Prostate gland (tissue), 2 donors: ENCODE data around the gene ZNF587B. TPM values are rescaled to one million over a fixed set of nuclear protein-coding genes. Genes with fewer than 3 reads are reported as not detected.
"Not testable (repeated sequence)": the region's sequence is repeated elsewhere in the genome, so short reads cannot be mapped to it uniquely, and the experiment has no call there.

Experiments
- DNase-seq: peaks from one replicate; pipeline ENCODE4 v3.0.0-alpha.2; 2019; ENCODE audit warnings: low spot score
- H3K27ac ChIP-seq, 2 donors: fragments of 200-600 bp; sonication (generic); 2 replicates each; pipeline ENCODE4 v1.5.1; 2017 to 2019
- H3K27me3 ChIP-seq: fragments of 200-600 bp; sonication (generic); replicated peaks from 2 replicates; pipeline ENCODE4 v1.5.1; 2019; ENCODE audit not compliant: insufficient read depth
- H3K36me3 ChIP-seq, 2 donors: fragments of 200-600 bp; sonication (generic); 1 replicate in 1 of 2; 2 replicates in 1 of 2; pipeline versions ENCODE4 v1.5.1 to v1.8.1; 2017 to 2019
- H3K4me1 ChIP-seq: fragments of 200-600 bp; sonication (generic); replicated peaks from 2 replicates; pipeline ENCODE4 v1.5.1; 2019
- H3K4me3 ChIP-seq, 2 donors: fragments of 200-600 bp; sonication (generic); 2 replicates each; pipeline ENCODE4 v1.5.1; 2017 to 2019
- H3K9me3 ChIP-seq: fragments of 200-600 bp; sonication (generic); 2 replicates; pipeline ENCODE4 v1.5.1; 2017
- POLR2A ChIP-seq: fragments of 450-650 bp; IDR thresholded peaks from one replicate; pipeline ENCODE4 v1.6.1; 2016; ENCODE audit warnings: antibody characterized with exemption, mild to moderate bottlenecking
- POLR2AphosphoS5 ChIP-seq: sonication (generic); formaldehyde crosslinking; IDR thresholded peaks from one replicate; pipeline ENCODE4 v1.6.1; 2017; ENCODE audit warnings: antibody characterized with exemption
- WGBS: methylation state at CpG from one replicate; pipeline ENCODE4 v1.1.5; 2018; 5-methylcytosine and 5-hydroxymethylcytosine counted together
- intact Hi-C: fragments of 100-400 bp; cut with DNase I; formaldehyde crosslinking; loops from one replicate; pipeline ENCODE4 v1.14.2; 2022
- total RNA-seq, 2 donors: library from RNA; depleted of rRNA; stranded (reverse); fragments of >200 nt; gene quantifications; one replicate each; pipeline ENCODE4 v1.1.0, GENCODE V29; 2016
- TF ChIP-seq, protein P1 (sequence below), 4 experiments: fragments of 200-600 bp in 2 of 4; fragments of 450-650 bp in 2 of 4; sonication (generic) in 2 of 4; IDR thresholded peaks; 1 replicate in 3 of 4; 2 replicates in 1 of 4; pipeline ENCODE4 v1.5.1; 2016 to 2019; ENCODE audit warnings: antibody characterized with exemption in 4 of 4, mild to moderate bottlenecking in 2 of 4, moderate library complexity in 2 of 4

The ZNF587B gene
- total RNA-seq, 2 donors from 2014 or later, result 21.1 to 23.5 TPM

- no peak overlapping the region for H3K4me3 ChIP-seq
- peaks cover 0 to 20% of the 10 kb centered on the region in 2 donors for H3K36me3 ChIP-seq
- WGBS, result 84% methylated on average over 2 of the region's 2 CpGs
- H3K4me1 ChIP-seq, result no peaks in the 10 kb centered on the region
- no peak overlapping the region for H3K27ac ChIP-seq
- DNase-seq, result no peak
- no peaks in the 10 kb centered on the region for H3K9me3 ChIP-seq
- no peak for TF ChIP-seq POLR2AphosphoS5
- TF ChIP-seq, protein P1, sequence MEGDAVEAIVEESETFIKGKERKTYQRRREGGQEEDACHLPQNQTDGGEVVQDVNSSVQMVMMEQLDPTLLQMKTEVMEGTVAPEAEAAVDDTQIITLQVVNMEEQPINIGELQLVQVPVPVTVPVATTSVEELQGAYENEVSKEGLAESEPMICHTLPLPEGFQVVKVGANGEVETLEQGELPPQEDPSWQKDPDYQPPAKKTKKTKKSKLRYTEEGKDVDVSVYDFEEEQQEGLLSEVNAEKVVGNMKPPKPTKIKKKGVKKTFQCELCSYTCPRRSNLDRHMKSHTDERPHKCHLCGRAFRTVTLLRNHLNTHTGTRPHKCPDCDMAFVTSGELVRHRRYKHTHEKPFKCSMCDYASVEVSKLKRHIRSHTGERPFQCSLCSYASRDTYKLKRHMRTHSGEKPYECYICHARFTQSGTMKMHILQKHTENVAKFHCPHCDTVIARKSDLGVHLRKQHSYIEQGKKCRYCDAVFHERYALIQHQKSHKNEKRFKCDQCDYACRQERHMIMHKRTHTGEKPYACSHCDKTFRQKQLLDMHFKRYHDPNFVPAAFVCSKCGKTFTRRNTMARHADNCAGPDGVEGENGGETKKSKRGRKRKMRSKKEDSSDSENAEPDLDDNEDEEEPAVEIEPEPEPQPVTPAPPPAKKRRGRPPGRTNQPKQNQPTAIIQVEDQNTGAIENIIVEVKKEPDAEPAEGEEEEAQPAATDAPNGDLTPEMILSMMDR (IDR thresholded peaks at IDR 0.05), result no peak
- intact Hi-C loops, result no loop called here
- no peaks in the 10 kb centered on the region for H3K27me3 ChIP-seq
These were observed 40.1 kb downstream of the ZNF587B start for GRCh38 chr19:57870225-57870624.

DNA sequence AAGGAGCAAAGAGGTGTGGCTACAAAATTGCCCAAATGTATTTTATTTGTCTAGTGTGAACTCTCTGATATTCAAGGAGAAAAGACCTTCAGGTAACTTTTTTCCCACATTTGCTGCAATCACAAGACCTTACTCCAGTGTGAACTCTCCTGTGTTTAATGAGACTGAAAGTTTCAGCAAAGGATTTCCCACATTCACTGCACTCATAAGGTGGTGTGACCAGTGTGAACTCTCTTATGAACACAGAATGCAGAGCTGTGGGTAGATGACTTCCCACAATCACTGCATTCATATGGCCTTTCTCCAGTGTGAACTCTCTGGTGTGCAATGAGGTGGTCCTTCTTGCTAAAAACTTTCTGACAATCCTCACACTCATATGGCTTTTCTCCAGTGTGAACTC is 42.4 kb downstream of the ZNF587B start:
- no peak for TF ChIP-seq POLR2AphosphoS5
- TF ChIP-seq POLR2A, result no peak
- TF ChIP-seq, protein P1 (IDR thresholded peaks at IDR 0.05), result no peak
- Histone ChIP-seq H3K36me3 (peaks cover 0 to 9% of the 10 kb centered on the region in 2 donors), H3K4me1 (no peaks in the 10 kb centered on the region), H3K4me3 (no peak overlapping the region), H3K27me3 (no peaks in the 10 kb centered on the region), H3K9me3 (no peaks in the 10 kb centered on the region), H3K27ac (no peak overlapping the region)
- DNase-seq, result no peak
- intact Hi-C loops, result no loop called here

DNA sequence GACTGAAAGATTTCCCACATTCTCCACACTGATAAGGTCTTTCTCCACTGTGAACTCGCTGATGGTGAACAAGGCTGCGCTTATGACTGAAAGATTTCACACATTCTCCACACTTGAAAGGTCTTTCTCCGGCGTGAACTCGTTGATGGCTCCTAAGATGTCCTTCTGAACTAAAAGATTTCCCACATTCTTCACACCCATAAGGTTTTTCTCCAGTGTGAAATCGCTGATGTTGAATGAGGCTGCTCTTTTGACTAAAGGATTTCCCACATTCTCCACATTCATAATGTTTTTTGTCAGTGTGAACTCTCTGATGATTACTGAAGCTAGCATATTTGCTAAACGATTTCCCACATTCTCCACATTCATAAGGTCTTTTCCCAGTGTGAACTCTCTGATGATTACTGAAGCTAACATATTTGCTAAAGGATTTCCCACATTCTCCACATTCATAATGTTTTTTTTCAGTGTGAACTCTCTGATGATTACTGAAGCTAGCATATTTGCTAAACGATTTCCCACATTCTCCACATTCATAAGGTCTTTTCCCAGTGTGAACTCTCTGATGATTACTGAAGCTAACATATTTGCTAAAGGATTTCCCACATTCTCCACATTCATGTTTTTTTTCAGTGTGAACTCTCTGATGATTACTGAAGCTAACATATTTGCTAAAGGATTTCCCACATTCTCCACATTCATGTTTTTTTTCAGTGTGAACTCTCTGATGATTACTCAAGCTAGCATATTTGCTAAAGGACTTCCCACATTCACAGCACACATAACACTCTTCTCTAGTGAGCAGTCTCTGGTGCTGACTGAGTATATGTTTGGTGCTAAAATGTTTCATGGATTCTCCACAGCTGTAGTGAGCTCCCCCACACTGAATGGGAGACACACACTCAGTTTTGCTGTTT is 44.0 kb downstream of the ZNF587B start:
- H3K4me3 ChIP-seq, intact Hi-C loops, H3K36me3 ChIP-seq, H3K27me3 ChIP-seq, DNase-seq, H3K4me1 ChIP-seq, H3K9me3 ChIP-seq, H3K27ac ChIP-seq: not testable (repeated sequence)
- WGBS, result 92% methylated on average over 8 of the region's 8 CpGs

GRCh38 chr19:57886046-57886445 is 55.9 kb downstream of the ZNF587B start:
- no peaks in the 10 kb centered on the region for H3K36me3 ChIP-seq
- no peaks in the 10 kb centered on the region for H3K27me3 ChIP-seq
- no peaks in the 10 kb centered on the region for H3K9me3 ChIP-seq
- H3K4me1 ChIP-seq, result no peaks in the 10 kb centered on the region
- TF ChIP-seq POLR2A (no peak), POLR2AphosphoS5 (no peak)
- TF ChIP-seq, protein P1 (IDR thresholded peaks at IDR 0.05), result no peak
- no peak for DNase-seq
- H3K27ac ChIP-seq, result no peak overlapping the region
- 92% methylated on average over 3 of the region's 3 CpGs for WGBS
- intact Hi-C loops, result no loop called here
- no peak overlapping the region for H3K4me3 ChIP-seq

DNA sequence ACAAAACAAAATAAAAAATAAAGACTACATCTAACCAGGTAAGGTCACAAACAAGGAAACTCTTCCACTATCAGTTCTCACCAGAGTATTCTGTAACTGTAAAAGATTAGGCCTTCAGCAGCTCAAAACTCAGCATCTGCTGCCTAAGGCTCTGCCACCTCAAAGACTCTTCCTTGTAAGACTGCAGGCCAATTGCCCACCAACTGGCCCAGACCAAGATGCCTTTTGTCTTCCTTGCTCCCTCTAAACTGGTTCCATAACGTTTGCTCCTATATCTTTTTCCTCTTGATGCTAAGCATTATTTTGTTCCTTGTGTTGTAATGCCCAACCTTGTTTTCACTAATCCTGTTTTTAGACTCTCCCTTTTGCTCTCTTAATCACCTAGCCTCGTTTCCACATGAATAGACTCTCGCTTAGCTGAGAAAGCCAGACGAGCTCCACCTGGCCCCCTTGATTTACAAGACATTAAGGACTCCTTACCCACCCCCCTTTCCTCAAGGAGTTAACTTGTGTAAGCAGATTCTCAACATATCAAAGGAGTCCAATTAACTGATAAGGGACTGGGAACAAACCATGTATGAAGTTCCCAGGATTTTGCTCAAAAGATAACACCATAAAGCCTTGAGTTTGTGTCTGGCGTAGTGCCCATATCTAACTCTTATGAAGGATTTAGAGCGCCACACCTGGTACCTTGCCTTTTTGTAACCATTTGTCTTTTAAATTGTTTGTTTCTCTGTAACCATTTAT is 57.3 kb downstream of the ZNF587B start:
- no peaks in the 10 kb centered on the region for H3K36me3 ChIP-seq
- H3K27ac ChIP-seq, result peak overlapping the region in 1 of 2 donors; percentile 72
- H3K9me3 ChIP-seq, result no peaks in the 10 kb centered on the region
- intact Hi-C loops, result no loop called here
- TF ChIP-seq POLR2A (no peak), POLR2AphosphoS5 (no peak)
- TF ChIP-seq, protein P1 (IDR thresholded peaks at IDR 0.05), result no peak
- H3K27me3 ChIP-seq, result no peaks in the 10 kb centered on the region
- WGBS, result 15% methylated on average over 6 of the region's 6 CpGs
- peak overlapping the region in 1 of 2 donors; percentile 44 for H3K4me3 ChIP-seq
- no peak for DNase-seq
- no peaks in the 10 kb centered on the region for H3K4me1 ChIP-seq
